HG03064 (cell line): ENCODE measurements around the gene RAD52.

Experiments used
- ATAC-seq: cut with Tn5 transposase; IDR thresholded peaks from one replicate; pipeline ENCODE4 v1.9.1; 2021; ENCODE audit warnings: low read depth; ENCODE audit not compliant: unreplicated experiment

RAD52 gene

DNA sequence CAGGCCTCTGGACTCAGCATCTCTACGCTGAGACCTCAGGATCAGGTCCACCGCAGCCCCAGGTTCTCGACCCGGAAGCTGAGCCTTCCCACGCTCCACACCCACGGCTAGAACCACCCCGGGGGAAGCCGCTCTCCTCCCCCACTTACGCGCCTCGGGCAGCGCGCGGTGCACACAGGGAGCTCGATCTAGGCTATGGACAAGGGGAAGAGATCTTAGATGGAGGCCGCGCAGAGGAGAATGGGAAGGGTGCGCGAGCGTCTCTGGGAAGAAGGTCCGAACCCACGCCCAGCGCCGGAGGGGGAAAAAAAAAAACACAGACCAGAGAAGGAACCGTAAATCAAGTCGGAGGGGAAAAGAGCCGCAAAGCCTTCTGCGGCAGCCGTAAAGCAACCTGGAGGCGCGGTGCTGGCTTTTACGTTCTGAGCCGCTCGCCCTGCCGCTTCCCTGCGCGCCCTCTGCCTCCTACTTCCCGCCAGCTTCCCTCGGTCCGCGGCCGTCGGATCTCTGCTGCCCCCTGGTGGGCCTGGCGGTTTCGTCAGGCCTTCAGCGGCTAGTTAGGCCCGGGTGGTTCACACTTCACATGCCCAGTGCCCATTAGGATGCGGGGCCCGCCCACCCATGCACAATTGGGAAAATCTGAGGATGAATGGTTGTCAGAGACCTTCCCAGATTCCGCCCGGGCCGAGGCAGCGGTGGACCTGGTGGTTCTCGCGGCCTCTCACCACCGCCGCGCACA lies at the start of gene RAD52:
RAD52 (minus strand) TSS at position 242 of the 739 bp plus-strand sequence. CDS start 16,636 bp downstream, outside the sequence.
- peak; percentile 72 for ATAC-seq

DNA sequence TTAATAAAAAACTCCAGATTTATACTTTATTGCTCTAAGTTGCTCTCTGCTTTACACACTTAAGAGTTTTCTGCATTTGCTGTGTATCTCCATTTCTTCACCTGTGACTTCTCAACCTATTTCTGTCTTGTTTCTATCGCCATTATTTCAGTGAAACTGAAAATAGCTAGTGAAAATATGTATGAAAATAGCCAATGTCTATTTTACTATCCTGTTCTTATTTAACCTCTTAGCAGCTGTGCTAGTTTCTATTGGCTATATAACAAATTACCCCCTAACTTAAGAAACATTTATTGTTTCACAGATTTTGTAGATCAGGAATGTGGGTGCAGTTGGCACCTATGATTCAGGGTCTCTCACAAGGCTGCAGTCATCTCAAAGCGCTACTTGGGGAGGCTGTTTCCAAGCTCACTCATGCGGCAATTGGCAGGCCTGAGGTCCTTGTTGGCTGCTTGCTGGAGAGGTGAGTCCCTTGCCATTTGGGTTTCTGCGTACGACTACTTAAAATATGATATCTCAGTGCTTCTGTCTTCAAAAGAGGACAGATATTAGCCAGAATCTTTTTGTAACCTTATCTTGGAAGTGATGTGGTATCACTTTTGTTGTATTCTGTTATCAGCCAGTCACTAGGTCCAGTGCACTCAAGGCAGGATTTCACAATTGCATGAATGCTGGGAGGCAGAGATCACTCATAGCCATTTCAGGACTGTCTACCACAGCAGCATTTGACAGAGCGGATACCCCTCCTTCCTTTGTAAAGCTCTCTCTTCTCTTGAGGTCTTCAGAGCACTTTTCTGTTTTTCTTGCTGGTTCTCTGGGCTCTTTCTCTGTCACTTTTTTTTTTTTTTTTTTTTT lies 48.8 kb upstream of the RAD52 start:
- no peak for ATAC-seq

DNA sequence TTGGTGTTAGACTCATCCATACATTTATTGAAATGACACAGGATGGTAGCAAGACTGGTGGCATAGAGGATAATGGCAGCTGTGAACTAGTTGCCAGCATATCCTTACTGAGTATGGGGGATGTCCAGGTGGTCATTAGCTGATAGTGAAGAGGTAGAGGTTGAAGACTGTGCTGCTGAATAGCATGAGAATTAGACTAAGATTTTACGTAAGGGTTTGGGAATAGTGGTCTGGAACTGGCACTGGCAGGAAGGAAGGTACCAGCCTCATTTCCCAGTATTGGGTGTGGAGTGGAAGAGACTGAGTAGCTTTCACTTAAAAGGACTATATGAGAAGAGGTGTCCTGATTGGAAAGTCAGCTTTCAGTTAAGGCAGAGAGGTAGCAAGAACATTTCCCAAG lies 48.0 kb upstream of the RAD52 start:
- ATAC-seq = no peak

DNA sequence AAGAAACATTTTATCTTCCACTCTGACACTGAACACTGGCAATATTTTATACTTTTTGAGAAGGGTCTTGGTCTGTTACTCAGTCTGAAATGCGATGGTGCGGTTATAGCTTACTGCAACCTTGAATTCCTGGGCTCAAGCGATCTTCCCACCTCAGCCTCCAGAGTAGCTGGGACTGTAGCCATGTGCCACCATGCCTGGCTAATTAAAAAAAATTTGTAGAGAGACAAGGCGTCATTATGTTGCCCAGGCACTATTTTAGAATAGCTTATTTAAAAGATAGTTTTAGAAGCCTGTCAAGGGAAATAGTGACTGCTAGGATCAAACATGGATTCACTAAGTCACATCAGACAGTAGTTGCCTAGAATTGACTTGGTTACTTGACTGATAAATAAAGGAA lies 47.4 kb upstream of the RAD52 start:
- no peak for ATAC-seq

DNA sequence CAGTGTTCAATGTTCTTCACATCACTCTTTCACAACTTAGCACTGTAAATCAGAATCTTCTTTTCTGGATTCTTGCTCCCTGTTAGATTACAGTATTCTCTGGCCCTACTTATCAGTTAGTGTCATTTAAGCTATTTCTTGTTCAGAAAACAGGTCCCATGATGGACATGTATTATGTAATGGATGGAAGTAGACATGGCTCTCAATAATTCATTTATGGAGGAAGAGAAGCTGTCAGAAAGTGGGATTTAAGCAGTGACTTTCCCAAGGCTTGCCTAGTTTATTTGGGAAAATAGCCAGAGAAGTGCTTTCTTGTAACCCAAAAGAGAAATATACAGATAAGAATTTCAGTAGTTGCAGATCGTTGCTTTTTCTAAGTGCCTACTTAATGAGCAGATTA lies 43.2 kb upstream of the RAD52 start:
- no peak for ATAC-seq

DNA sequence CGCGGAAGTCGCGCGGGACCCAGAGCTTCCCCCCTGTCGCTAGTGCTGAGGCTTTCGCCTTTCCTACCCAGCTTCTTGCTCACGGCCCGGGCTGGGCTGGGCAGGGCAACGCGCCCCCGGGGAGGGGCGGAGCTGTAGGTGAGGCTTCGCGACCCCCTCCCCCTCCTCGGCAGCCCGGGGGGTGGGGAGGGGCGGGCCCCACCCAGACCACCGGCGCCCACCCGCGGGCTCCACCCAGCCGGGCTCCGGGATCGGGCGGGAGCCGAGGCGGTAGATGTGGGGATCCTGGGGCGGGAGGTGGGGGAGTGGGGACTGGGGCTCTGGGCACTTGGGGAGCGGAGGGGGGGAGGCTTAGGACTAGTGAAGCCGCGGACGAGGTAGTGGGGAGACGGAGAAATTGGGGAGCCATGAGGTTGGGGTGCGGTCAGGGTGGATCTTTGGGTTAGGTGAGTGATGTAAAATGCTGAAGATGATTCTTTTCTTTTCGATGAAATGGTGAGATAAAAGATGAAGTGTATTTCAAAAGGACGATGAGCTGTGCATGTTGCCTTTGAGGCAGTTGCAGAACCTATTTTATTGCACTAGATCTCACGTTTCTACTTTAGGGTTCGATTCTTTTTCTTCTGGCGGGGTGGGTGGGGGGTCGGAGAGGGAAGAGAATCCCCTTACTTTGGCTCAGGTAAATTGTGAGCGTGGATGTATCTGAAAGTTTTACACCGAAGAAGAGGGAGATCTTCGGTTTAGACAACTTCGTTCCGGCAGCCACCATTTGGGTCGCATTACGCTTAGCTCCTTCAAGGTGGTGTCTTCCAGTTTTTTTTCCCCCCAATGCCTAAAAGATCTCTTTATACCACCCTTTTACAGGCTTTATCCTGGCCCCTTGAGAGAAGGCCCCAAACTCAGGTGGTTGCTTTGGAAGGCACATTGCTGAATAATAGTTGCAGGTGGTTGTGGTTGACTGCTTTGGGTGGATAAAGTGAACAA lies 42.1 kb upstream of the RAD52 start:
- peak; percentile 36 for ATAC-seq

DNA sequence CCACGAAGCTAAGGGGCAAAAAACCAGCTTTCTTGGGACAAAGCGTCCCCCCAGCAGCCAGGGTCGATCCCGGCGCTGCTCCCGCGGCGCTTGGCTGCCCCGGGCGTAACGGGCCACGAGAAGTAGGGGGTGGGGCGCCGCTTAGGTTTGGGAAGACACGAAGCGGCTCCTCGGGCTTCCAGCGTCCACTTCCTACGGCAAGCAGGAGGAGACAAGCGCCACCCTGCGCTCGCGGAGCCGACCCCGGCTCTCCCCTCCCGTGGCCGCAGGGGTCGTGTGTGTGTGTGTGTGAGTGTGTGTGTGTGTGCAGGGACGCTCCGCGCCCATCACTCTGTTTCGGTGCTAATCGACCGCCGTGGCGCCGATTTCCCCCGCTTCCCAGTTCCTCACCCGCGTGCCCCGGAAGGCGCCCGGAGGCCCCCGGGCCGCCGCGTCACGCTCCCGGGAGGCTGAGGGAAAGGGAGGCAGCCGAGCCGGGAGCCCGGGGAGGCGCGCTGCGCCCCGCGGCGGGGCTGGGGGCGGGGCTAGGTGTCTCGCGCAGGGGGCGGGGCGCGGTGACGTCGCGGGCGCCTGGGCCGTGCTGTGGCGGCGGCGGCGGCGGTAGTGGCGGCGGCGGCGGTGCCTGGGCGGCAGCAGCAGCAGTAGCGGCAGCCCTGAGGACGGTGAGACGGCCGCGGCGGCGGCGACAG lies 41.3 kb upstream of the RAD52 start, which contains the start of gene ERC1:
ERC1 (plus strand) TSS at position 563 of the 689 bp plus-strand sequence. CDS start 36,681 bp downstream, outside the sequence.
- ATAC-seq = peak; percentile 81

DNA sequence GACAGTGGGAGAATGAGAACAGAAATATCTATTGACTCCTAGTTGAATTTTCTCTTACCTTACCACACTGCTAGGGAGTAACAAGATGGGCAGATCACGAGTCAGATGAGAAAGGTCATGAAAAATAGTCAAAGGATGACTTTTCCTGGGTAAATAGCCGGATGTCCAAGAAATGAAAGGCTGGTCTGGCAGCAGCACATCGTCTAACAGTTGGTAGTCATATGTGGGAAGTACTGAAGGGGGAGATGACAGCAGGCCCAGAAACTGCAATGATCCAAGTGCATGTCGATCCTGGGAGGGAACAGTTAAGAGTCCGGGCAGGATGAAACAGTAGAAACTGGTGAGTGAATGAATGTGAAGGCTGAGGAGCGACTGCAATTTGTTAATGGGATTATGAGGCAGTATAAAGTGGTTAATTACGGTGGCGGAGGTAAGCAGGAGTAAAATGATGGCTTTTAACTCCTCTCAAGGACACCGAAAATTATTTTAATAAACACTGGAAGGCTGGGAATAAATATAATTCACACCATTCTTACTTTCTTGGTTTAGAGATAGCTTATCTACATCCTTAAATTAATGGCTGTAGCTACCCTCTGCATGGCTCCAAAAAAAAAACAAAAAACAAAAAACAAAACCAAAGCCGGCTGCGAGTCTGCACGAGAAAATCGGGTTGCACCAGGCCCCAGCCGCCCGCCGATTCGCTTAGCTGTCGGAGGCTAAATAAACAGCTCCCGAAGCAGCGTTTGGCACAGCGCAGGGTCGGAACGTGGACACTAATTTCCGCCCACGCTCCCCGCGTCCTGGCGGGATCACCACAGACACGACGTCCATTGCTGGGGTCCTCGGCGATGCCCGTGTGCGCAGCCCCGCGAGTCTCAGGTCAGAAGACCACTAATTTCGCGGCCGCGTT lies 40.5 kb upstream of the RAD52 start:
- ATAC-seq = peak; percentile 19

DNA sequence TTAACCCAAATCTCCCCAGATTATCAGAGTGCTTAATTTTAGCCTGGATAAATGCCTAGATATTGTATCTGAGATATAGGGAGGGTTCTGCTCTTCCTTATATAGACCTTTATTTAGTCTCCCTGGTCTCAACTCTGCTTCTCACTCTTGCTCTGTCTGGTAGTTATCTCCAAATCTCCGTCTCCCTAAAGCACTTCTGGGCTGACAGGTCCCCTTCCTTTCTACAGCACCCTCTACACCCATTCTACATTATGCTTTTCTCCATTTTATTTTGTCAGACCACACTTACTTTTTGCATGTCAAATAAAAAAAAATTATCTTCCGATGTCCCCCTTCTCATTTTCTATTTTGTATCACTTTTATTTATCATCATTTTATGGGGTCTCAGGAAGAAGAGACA lies 39.6 kb upstream of the RAD52 start:
- no peak for ATAC-seq

DNA sequence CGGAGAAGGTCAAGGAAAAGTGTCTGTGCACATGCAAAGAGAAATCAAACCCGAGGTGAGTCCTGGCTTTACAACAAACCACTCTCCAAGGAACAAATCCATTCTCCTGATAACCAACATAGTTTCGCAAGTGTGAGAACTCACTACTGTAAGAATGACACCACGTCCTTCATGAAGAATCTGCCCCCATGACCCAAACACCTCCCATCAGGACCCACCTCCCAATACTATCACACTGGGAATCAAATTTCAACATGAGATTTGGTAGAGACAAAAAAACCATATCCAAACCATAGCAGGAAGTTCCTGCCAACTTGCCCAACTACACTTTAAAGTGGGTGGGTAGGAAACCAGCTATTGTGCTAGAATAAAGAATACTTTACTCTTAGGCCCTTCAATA lies 39.2 kb upstream of the RAD52 start:
- no peak for ATAC-seq

DNA sequence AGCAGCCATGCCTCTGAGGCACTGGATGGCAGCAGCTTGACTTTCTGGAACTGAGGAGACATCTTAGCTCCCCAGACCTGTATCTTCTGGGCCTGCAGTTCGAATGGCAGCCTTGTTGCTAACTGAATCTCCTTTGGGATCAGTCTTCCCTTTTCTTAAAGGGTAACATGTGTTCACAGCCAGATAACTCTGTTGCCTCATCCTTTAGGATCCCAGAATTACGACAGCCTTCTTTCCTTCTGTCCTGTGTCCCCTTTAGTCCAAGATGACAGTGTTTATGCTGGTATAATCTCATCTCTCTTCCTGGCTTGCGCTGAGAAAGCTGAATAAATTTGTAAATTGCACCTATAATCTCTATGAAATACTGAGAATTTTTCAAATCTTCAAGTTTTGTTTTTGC lies 32.5 kb upstream of the RAD52 start:
- ATAC-seq = no peak

DNA sequence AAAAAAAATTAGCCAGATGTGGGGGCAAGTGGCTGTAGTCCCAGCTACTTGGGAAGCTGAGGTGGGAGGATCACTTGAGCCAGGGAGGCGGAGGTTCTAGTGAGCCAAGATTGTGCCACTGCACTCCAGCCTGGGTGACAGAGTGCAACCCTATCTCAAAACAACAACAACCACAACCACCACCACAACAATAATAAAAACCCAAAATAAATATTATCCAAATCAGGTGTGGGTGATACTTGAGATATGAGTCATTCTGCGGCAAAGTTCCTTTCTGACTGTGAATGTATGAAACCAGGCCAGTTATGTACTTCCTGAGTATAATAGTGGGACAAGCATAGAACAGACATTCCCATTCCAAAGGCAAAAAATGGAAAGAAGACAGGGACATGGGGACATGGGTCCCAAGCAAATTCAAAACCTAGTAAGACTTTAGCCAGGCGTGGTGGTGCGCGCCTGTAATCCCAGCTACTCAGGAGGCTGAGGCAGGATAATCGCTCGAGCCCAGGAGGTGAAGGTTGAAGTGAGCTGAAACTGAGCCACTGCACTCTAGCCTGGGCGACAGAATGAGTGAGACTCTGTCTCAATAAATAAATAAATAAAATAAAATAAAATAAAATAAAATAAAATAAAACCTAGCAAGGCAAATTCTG lies 31.8 kb upstream of the RAD52 start:
- ATAC-seq = no peak

DNA sequence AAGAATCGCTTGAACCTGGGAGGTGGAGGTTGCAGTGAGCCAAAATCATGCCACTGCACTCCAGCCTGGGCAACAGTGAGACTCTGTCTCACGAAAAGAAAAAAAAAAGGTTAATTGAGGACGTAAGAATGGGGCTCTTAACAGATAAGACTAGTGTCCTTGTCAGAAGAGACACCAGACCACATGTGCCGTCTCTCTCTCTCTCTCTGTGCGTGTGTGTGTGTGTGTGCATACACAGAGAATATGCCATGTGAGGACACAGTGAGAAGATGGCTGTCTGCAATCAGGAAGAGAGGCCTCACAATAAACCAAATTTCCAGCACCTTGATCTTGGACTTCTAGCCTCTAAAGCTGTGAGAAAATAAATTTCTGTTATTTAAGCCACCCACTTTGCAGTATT lies 29.9 kb upstream of the RAD52 start:
- no peak for ATAC-seq

DNA sequence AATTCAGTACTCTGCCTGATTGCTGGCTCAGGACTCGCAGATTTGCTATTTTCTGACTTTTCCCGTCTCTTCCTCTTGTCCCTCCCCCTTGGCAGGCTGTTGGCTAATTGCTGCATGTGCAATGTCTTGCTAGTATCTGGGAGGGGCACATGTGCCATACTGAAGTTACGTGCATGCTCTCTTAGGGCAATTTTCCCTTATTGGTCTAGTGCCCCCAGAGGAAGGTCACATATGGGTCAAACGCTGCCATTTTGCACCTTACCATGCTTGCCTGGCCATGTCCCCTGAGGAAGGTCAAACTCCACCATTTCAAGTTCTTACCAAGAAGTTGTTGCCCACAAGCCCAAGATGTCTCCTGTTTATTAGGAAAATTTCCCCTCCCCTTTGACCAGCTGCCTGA lies 27.7 kb upstream of the RAD52 start:
- ATAC-seq = no peak

DNA sequence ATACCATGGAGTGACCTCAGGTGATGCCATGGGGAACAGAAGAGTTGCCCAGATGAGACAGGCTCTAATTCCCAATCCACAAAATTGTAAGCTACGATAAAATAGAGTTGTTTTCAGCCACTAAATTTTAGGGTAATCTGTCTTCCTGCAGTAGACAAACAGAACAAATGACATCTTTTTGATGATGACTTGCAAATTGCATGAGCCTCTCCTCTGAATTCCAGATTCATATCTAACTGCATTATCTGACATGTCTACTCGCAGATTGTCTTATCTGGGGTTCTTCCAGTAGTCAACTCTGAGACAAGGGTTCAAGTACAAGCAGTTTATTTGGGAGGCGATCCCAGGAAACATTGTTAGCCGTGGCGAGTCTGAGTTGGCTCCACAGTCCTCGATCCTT lies 27.1 kb upstream of the RAD52 start:
- ATAC-seq = no peak

DNA sequence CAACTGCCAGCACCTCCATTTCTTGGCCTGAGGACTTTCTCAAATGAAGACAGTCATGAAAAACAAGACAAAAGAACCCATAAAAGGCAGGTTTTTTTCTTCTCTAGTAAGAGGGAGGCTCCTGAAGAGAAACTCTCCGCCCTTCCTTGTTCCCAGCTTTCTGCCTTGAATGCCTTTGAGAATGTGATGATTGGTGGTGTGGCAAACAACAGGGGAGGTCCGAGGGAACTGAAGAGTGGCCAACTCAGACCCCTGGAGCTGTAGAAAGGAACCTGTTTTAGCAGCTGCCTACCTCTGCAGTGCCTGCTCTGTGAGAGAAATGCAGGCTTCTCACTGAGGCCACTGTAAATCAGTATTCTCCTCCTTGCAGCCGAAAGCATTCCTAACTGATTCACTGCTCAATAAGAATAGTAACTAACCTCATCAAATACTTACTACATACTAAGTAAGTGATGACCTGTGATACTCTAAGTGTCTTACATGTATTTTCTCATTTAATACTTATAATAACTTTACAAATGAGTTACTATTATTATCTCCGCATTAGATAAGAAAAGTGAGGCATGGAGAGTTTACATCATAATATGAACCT lies 24.9 kb upstream of the RAD52 start:
- ATAC-seq = no peak

DNA sequence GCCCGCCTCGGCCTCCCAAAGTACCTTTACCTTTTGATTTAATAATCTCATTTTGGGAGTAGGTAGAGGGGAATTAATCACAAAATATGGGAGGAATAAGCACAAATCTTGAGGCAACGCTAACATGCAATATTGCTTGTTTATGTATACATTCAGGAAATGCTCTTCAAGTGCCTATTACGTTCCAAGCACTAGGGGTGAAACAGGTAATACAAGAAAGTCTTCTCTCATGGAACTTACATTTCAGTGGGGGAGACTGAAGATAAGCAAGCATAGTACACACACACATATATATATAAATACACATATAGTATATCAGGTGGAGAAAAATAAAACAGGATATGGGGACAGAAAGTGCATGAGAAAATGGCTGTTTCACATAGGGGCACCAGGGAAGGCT lies 22.5 kb upstream of the RAD52 start:
- no peak for ATAC-seq

DNA sequence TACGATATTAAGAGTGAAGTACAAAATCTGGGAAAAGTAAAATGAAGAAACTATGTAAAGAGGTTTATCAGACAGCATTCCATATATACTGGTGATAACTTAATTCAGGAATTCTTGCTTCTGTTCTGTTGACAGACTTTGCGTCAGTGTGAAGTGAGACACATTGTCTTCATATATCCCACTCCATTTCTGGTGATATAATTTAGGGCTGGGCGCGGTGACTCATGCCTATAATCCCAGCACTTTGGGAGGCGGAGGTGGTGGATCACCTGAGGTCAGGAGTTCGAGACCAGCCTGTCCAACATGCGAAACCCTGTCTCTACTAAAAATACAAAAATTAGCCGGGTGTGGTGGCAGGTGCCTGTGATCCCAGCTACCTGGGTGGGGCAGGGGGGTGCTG lies 20.3 kb upstream of the RAD52 start:
- no peak for ATAC-seq
